Prostate gland (tissue), 2 donors: ENCODE results near the gene MYO15B. TPM values are rescaled to one million over a fixed set of nuclear protein-coding genes. Genes with fewer than 3 reads are reported as not detected.

Experiments
- DNase-seq: peaks from one replicate; pipeline ENCODE4 v3.0.0-alpha.2; 2019; ENCODE audit warnings: low spot score
- H3K27ac ChIP-seq, 2 donors: fragments of 200-600 bp; sonication (generic); 2 replicates each; pipeline ENCODE4 v1.5.1; 2017 to 2019
- H3K27me3 ChIP-seq: fragments of 200-600 bp; sonication (generic); replicated peaks from 2 replicates; pipeline ENCODE4 v1.5.1; 2019; ENCODE audit not compliant: insufficient read depth
- H3K36me3 ChIP-seq, 2 donors: fragments of 200-600 bp; sonication (generic); 1 replicate in 1 of 2; 2 replicates in 1 of 2; pipeline versions ENCODE4 v1.5.1 to v1.8.1; 2017 to 2019
- H3K4me1 ChIP-seq: fragments of 200-600 bp; sonication (generic); replicated peaks from 2 replicates; pipeline ENCODE4 v1.5.1; 2019
- H3K4me3 ChIP-seq, 2 donors: fragments of 200-600 bp; sonication (generic); 2 replicates each; pipeline ENCODE4 v1.5.1; 2017 to 2019
- H3K9me3 ChIP-seq: fragments of 200-600 bp; sonication (generic); 2 replicates; pipeline ENCODE4 v1.5.1; 2017
- POLR2A ChIP-seq: fragments of 450-650 bp; IDR thresholded peaks from one replicate; pipeline ENCODE4 v1.6.1; 2016; ENCODE audit warnings: antibody characterized with exemption, mild to moderate bottlenecking
- POLR2AphosphoS5 ChIP-seq: sonication (generic); formaldehyde crosslinking; IDR thresholded peaks from one replicate; pipeline ENCODE4 v1.6.1; 2017; ENCODE audit warnings: antibody characterized with exemption
- WGBS: methylation state at CpG from one replicate; pipeline ENCODE4 v1.1.5; 2018; 5-methylcytosine and 5-hydroxymethylcytosine counted together
- intact Hi-C: fragments of 100-400 bp; cut with DNase I; formaldehyde crosslinking; loops from one replicate; pipeline ENCODE4 v1.14.2; 2022
- total RNA-seq, 2 donors: library from RNA; depleted of rRNA; stranded (reverse); fragments of >200 nt; gene quantifications; one replicate each; pipeline ENCODE4 v1.1.0, GENCODE V29; 2016
- TF ChIP-seq, protein P1 (sequence below), 4 experiments: fragments of 200-600 bp in 2 of 4; fragments of 450-650 bp in 2 of 4; sonication (generic) in 2 of 4; IDR thresholded peaks; 1 replicate in 3 of 4; 2 replicates in 1 of 4; pipeline ENCODE4 v1.5.1; 2016 to 2019; ENCODE audit warnings: antibody characterized with exemption in 4 of 4, mild to moderate bottlenecking in 2 of 4, moderate library complexity in 2 of 4

The MYO15B gene
- total RNA-seq, 2 donors from 2014 or later: 86.5 to 214 TPM

DNA sequence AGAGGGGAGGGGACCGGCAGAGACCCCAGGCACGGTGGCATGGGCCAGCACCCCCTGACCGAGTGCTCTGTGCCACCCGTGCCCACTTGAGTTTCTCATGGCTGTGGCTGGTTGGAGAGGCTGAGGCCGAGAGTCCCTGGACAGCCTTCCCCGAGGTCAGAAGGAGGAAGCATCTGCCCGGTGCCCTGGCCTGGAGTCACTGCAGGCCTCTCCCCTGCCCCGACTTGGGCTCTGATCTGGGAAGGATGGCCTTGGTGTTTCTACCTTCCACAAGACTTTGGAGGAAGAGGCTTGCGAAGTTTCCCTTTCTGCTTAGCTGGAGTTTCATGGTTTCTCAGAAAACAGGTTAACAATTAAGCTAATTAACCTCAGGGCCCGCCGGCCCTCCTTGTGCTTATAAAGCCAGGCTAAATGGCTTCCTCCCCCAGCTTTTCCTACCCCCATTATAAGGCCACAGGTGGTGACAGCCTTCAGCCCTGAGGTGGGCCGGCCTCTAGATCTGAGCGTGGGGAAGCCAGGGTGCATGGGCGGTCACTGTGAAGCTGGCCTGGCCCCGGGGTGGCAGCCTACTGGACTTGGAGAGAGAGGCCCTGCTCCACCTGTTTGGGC, 44.8 kb upstream of the MYO15B start:
- Histone ChIP-seq H3K27ac (no peak overlapping the region), H3K36me3 (no peaks in the 10 kb centered on the region), H3K9me3 (no peaks in the 10 kb centered on the region), H3K4me1 (peaks cover 3% of the 10 kb centered on the region), H3K4me3 (no peak overlapping the region), H3K27me3 (no peaks in the 10 kb centered on the region)
- intact Hi-C loops: no loop called here
- no peak for DNase-seq
- WGBS: 85% methylated on average over 15 of the region's 15 CpGs
- TF ChIP-seq POLR2AphosphoS5: no peak
- no peak for TF ChIP-seq POLR2A
- TF ChIP-seq, protein P1, sequence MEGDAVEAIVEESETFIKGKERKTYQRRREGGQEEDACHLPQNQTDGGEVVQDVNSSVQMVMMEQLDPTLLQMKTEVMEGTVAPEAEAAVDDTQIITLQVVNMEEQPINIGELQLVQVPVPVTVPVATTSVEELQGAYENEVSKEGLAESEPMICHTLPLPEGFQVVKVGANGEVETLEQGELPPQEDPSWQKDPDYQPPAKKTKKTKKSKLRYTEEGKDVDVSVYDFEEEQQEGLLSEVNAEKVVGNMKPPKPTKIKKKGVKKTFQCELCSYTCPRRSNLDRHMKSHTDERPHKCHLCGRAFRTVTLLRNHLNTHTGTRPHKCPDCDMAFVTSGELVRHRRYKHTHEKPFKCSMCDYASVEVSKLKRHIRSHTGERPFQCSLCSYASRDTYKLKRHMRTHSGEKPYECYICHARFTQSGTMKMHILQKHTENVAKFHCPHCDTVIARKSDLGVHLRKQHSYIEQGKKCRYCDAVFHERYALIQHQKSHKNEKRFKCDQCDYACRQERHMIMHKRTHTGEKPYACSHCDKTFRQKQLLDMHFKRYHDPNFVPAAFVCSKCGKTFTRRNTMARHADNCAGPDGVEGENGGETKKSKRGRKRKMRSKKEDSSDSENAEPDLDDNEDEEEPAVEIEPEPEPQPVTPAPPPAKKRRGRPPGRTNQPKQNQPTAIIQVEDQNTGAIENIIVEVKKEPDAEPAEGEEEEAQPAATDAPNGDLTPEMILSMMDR (IDR thresholded peaks at IDR 0.05): no peak

DNA sequence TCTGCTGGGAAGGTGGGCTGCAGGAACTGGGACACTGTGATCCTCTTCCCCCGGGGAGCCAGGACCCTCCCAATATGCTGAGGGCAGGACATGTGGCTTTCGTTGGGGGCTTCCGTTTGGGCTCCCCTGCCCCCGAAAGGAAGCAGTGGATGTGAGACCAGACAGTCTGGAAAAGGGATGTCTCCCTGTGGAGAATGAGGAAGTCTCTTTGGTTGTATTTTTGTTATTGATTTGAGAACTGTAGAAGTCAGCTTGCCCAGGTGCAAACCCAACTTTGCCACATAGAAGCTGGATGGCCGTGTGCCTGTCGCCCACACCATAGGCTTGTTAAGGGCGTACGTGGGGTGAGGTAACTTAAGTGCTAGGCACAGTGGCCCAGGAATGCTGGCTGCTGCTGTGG, 43.4 kb upstream of the MYO15B start:
- Histone ChIP-seq H3K27ac (no peak overlapping the region), H3K9me3 (no peaks in the 10 kb centered on the region), H3K4me1 (peaks cover 6% of the 10 kb centered on the region), H3K27me3 (no peaks in the 10 kb centered on the region), H3K36me3 (no peaks in the 10 kb centered on the region), H3K4me3 (no peak overlapping the region)
- WGBS: 87% methylated on average over 8 of the region's 8 CpGs
- TF ChIP-seq POLR2A (no peak), POLR2AphosphoS5 (no peak)
- TF ChIP-seq, protein P1 (IDR thresholded peaks at IDR 0.05): no peak
- intact Hi-C loops: no loop called here
- DNase-seq: no peak

DNA sequence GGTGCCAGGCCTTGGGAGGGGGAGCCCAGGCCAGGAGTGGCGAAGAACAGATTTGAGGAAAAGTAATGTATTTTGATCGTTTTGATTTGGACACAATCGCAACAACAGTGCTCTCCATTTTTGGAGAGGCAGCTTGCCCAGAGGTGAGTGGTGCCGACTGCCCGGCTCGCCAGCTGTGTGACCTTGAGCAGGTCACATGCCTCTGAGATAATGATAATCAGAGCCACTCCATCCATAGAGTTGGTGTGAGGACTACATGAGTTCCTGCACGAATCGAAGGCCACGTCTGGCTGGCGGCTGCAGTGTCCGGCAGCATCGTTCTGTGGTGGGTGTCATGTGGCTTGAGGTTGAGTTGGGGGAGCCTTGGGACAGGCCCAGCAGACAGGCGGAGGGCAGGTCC, 41.4 kb upstream of the MYO15B start:
- H3K27ac ChIP-seq: peak overlapping the region in 1 of 2 donors; percentile 44
- H3K27me3 ChIP-seq: no peaks in the 10 kb centered on the region
- H3K36me3 ChIP-seq: no peaks in the 10 kb centered on the region
- H3K9me3 ChIP-seq: no peaks in the 10 kb centered on the region
- TF ChIP-seq, protein P1 (IDR thresholded peaks at IDR 0.05): no peak
- TF ChIP-seq POLR2A (no peak), POLR2AphosphoS5 (no peak)
- WGBS: 95% methylated on average over 13 of the region's 13 CpGs
- DNase-seq: no peak
- H3K4me3 ChIP-seq: no peak overlapping the region
- peaks cover 11% of the 10 kb centered on the region for H3K4me1 ChIP-seq
- intact Hi-C loops: no loop called here

DNA sequence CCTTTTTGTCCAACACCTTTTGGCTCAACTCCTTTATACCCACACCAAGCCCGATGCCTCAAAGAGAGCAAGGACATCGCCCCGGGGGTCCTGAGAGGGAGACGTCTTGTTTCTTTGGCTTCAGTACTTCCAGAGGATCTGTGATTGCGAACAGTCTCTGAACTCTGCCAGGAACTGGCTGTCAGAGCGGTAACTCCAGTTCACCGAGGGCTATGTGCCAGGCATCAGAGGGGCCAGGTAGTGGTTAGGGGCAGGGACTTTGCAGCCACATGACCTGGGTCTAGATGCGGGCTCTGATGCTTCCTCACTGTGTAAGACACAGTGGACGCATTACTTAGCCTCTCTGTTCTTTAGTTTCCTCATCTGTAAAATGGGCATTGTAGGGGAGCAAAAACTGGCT, 40.5 kb upstream of the MYO15B start:
- Histone ChIP-seq H3K4me3 (no peak overlapping the region), H3K9me3 (no peaks in the 10 kb centered on the region), H3K27me3 (no peaks in the 10 kb centered on the region), H3K27ac (peak overlapping the region; percentile 65 to 70), H3K36me3 (no peaks in the 10 kb centered on the region), H3K4me1 (peaks cover 11% of the 10 kb centered on the region)
- TF ChIP-seq POLR2A (no peak), POLR2AphosphoS5 (peak; percentile 69)
- TF ChIP-seq, protein P1 (IDR thresholded peaks at IDR 0.05): no peak
- intact Hi-C loops: no loop called here
- DNase-seq: peak; percentile 69
- 51% methylated on average over 9 of the region's 9 CpGs for WGBS

DNA sequence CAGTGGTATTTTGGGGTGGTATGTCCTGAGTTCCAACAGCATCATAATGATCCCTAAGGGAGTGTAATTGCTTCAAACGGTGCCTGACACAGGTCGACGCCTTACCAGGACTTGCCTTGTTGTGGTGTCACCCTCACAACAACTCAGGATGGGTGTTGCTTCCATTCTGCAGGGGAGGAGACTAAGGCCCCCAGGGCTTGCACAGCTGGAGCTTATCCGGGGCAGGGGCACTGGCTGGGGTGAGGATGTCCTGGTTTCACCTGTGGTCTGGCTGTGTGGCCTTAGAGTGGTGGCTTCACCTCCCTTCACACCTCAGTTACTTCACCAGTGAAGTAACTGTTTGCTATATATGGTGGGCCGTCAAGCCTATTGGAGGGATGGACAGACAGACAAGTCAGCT, 38.8 kb upstream of the MYO15B start:
- 69% methylated on average over 5 of the region's 5 CpGs for WGBS
- H3K9me3 ChIP-seq: no peaks in the 10 kb centered on the region
- TF ChIP-seq POLR2AphosphoS5: no peak
- TF ChIP-seq POLR2A: no peak
- TF ChIP-seq, protein P1 (IDR thresholded peaks at IDR 0.05): no peak
- no peak for DNase-seq
- no peaks in the 10 kb centered on the region for H3K27me3 ChIP-seq
- H3K4me1 ChIP-seq: peaks cover 11% of the 10 kb centered on the region
- no peaks in the 10 kb centered on the region for H3K36me3 ChIP-seq
- H3K4me3 ChIP-seq: no peak overlapping the region
- H3K27ac ChIP-seq: peak overlapping the region; percentile 90 to 94
- intact Hi-C loops: no loop called here
